Stomach (tissue), 19 donors: ENCODE results near the gene SEPTIN12. TPM values are rescaled to one million over a fixed set of nuclear protein-coding genes. Genes with fewer than 3 reads are reported as not detected.

Experiments used
- DNase-seq, 2 donors: peaks; one replicate each; pipeline versions ENCODE4 v3.0.0 to v3.0.0-alpha.2; 2013 to 2019
- H3K27ac ChIP-seq, 5 donors: fragments of 200-600 bp in 4 of 5; sonication (generic) in 4 of 5; one replicate each; pipeline ENCODE4 v1.5.1; 2013 to 2019; ENCODE audit warnings: mild to moderate bottlenecking in 1 of 5, moderate library complexity in 1 of 5
- H3K27me3 ChIP-seq, 3 donors: fragments of 200-600 bp; sonication (generic); one replicate each; pipeline ENCODE4 v1.5.1; 2017 to 2019; ENCODE audit warnings: mixed run types in 1 of 3
- H3K36me3 ChIP-seq, 4 donors: fragments of 200-600 bp; sonication (generic); 1 replicate in 3 of 4; 2 replicates in 1 of 4; pipeline ENCODE4 v1.5.1; 2016 to 2019
- H3K4me1 ChIP-seq, 4 donors: fragments of 200-600 bp; sonication (generic); one replicate each; pipeline ENCODE4 v1.5.1; 2016 to 2019
- H3K4me3 ChIP-seq, 4 donors: fragments of 200-600 bp; sonication (generic) in 3 of 4; one replicate each; pipeline ENCODE4 v1.5.1; 2016 to 2019; ENCODE audit warnings: mild to moderate bottlenecking in 1 of 4
- H3K9me3 ChIP-seq, 4 donors: fragments of 200-600 bp; sonication (generic); one replicate each; pipeline ENCODE4 v1.5.1; 2016 to 2019
- CTCF ChIP-seq, 7 experiments: fragments of 450-650 bp in 4 of 7; fragments of 200-600 bp in 3 of 7; sonication (generic) in 3 of 7; IDR thresholded peaks; one replicate each; pipeline ENCODE4 v1.5.1; 2016 to 2019; ENCODE audit warnings: antibody characterized with exemption in 7 of 7, control low read depth in 2 of 7, mild to moderate bottlenecking in 1 of 7
- EP300 ChIP-seq: sonication (generic); formaldehyde crosslinking; IDR thresholded peaks from one replicate; pipeline ENCODE4 v1.6.1; 2017; ENCODE audit warnings: antibody characterized with exemption
- POLR2A ChIP-seq, 4 donors: fragments of 450-650 bp; IDR thresholded peaks; one replicate each; pipeline ENCODE4 v1.6.1; 2016; ENCODE audit warnings: antibody characterized with exemption in 4 of 4, control low read depth in 2 of 4, mild to moderate bottlenecking in 1 of 4, moderate library complexity in 1 of 4
- POLR2AphosphoS5 ChIP-seq, 3 donors: sonication (generic); formaldehyde crosslinking; IDR thresholded peaks; one replicate each; pipeline ENCODE4 v1.6.1; 2016; ENCODE audit warnings: antibody characterized with exemption in 3 of 3
- WGBS, 5 donors: extraction: QIAGEN DNeasy Blood & Tissue Kit in 3 of 5; methylation state at CpG; one replicate each; pipeline versions ENCODE4 v1.1.5 to v1.1.7; 2013 to 2018; 5-methylcytosine and 5-hydroxymethylcytosine counted together
- intact Hi-C: fragments of 100-400 bp; cut with DNase I; formaldehyde crosslinking; loops from one replicate; pipeline ENCODE4 v1.15.1; 2023; ENCODE audit warnings: low total_unique reads
- long read RNA-seq, 10 donors: transcript quantifications; one replicate each; lab custom pipeline, GENCODE V29; 2026
- polyA plus RNA-seq, 3 donors: library from polyadenylated mRNA; stranded (reverse); fragments of 200-250 nt; gene quantifications; one replicate each; pipeline ENCODE4 v1.2.3, GENCODE V29; 2013
- total RNA-seq, 5 donors: library from RNA; depleted of rRNA; stranded (reverse); fragments of >200 nt; gene quantifications; one replicate each; pipeline versions ENCODE4 v1.1.0 to v1.2.3, GENCODE V29; 2014 to 2016
- donor health status: healthy with polysubstance abuse.
- donor health status: Bipolar disorder and iron deficiency.
- donor health status: healthy.

The SEPTIN12 gene
- total RNA-seq (not detected), polyA plus RNA-seq (not detected)
- long read RNA-seq, donor 1: 0 reads
- long read RNA-seq, donor 2: 0 reads
- long read RNA-seq, donor 3: 0 reads
- long read RNA-seq, donor 4: 0 reads
- long read RNA-seq, donor 5: 0 reads
- long read RNA-seq, donor 6: 0 reads
- long read RNA-seq, donor 7: 0 reads
- long read RNA-seq, donor 8: 0 reads
- long read RNA-seq, donor 9: 0 reads
- long read RNA-seq, donor 10: 0 reads

GRCh38 chr16:4787627-4788482 is at the start of gene SEPTIN12:
Gene SEPTIN12 (minus strand): TSS chr16:4788345. CDS start chr16:4787645, 700 bp downstream.
- intact Hi-C loops: no loop called here
- TF ChIP-seq CTCF (IDR thresholded peaks at IDR 0.05) (no peak), POLR2AphosphoS5 (IDR thresholded peaks at IDR 0.05) (no peak), EP300 (no peak), POLR2A (IDR thresholded peaks at IDR 0.05) (no peak)
- WGBS, 5 donors: 67 to 78% (median 70%) methylated on average over 12 to 14 of the region's 14 CpGs
- H3K4me1 ChIP-seq: peaks cover 0 to 21% (median 12%) of the 10 kb centered on the region in 4 donors
- no peaks in the 10 kb centered on the region for H3K9me3 ChIP-seq
- H3K4me3 ChIP-seq: no peak within 1 kb of the TSS
- no peak for DNase-seq
- H3K27me3 ChIP-seq: no peaks in the 10 kb centered on the region
- H3K36me3 ChIP-seq: no peaks in the 10 kb centered on the region
- no peak within 1 kb of the TSS for H3K27ac ChIP-seq

- TF ChIP-seq POLR2AphosphoS5 (IDR thresholded peaks at IDR 0.05): no peak
- intact Hi-C loops: no loop called here
- no peak overlapping the region for H3K27ac ChIP-seq
- H3K4me3 ChIP-seq: no peak overlapping the region
- H3K4me1 ChIP-seq: peaks cover 9 to 30% (median 20%) of the 10 kb centered on the region in 4 donors
- H3K27me3 ChIP-seq: no peaks in the 10 kb centered on the region
- WGBS, 5 donors: 77 to 89% (median 81%) methylated on average over 2 of the region's 2 CpGs
- H3K9me3 ChIP-seq: no peaks in the 10 kb centered on the region
- no peak for DNase-seq
- peaks cover 50 to 97% (median 89%) of the 10 kb centered on the region in 4 donors for H3K36me3 ChIP-seq
Observed at GRCh38 chr16:4836727-4837126, 48.6 kb upstream of the SEPTIN12 start.

GRCh38 chr16:4833584-4833983 is 45.4 kb upstream of the SEPTIN12 start:
- H3K36me3 ChIP-seq: peaks cover 52 to 97% (median 90%) of the 10 kb centered on the region in 4 donors
- H3K4me1 ChIP-seq: peaks cover 9 to 31% (median 20%) of the 10 kb centered on the region in 4 donors
- no peak for DNase-seq
- H3K4me3 ChIP-seq: no peak overlapping the region
- WGBS, 5 donors: 50 to 87% (median 73%) methylated on average over 1 of the region's 1 CpG
- no peak overlapping the region for H3K27ac ChIP-seq
- intact Hi-C loops: no loop called here
- H3K9me3 ChIP-seq: no peaks in the 10 kb centered on the region
- TF ChIP-seq POLR2AphosphoS5 (IDR thresholded peaks at IDR 0.05): no peak
- no peak for TF ChIP-seq EP300
- no peak for TF ChIP-seq CTCF (IDR thresholded peaks at IDR 0.05)
- no peak for TF ChIP-seq POLR2A (IDR thresholded peaks at IDR 0.05)
- H3K27me3 ChIP-seq: no peaks in the 10 kb centered on the region

- WGBS, 5 donors: 32 to 57% (median 53%) methylated on average over 6 of the region's 6 CpGs
- Histone ChIP-seq H3K27ac (peak overlapping the region in 3 of 5 donors; percentile 1 to 21 (median 2)), H3K27me3 (no peaks in the 10 kb centered on the region), H3K4me1 (peaks cover 9 to 31% (median 20%) of the 10 kb centered on the region in 4 donors), H3K36me3 (peaks cover 50 to 97% (median 90%) of the 10 kb centered on the region in 4 donors), H3K4me3 (no peak overlapping the region), H3K9me3 (no peaks in the 10 kb centered on the region)
- no peak for TF ChIP-seq EP300
- no peak for TF ChIP-seq POLR2A (IDR thresholded peaks at IDR 0.05)
- peak in 1 of 3 donors; percentile 12 for TF ChIP-seq POLR2AphosphoS5 (IDR thresholded peaks at IDR 0.05)
- intact Hi-C loops: no loop called here
- no peak for DNase-seq
Observed at GRCh38 chr16:4832698-4833343, 44.7 kb upstream of the SEPTIN12 start.

- Histone ChIP-seq H3K27ac (no peak overlapping the region), H3K4me3 (no peak overlapping the region), H3K9me3 (no peaks in the 10 kb centered on the region), H3K36me3 (peaks cover 56 to 97% (median 90%) of the 10 kb centered on the region in 4 donors), H3K27me3 (no peaks in the 10 kb centered on the region), H3K4me1 (peaks cover 9 to 31% (median 20%) of the 10 kb centered on the region in 4 donors)
- WGBS, 5 donors: 85 to 96% (median 94%) methylated on average over 8 of the region's 8 CpGs
- TF ChIP-seq CTCF (IDR thresholded peaks at IDR 0.05) (no peak), POLR2A (IDR thresholded peaks at IDR 0.05) (no peak), EP300 (no peak), POLR2AphosphoS5 (IDR thresholded peaks at IDR 0.05) (no peak)
- DNase-seq: no peak
- intact Hi-C loops: no loop called here
Observed at GRCh38 chr16:4831616-4832015, 43.5 kb upstream of the SEPTIN12 start.
